ENCODE data around the gene KMT2B.

DNA sequence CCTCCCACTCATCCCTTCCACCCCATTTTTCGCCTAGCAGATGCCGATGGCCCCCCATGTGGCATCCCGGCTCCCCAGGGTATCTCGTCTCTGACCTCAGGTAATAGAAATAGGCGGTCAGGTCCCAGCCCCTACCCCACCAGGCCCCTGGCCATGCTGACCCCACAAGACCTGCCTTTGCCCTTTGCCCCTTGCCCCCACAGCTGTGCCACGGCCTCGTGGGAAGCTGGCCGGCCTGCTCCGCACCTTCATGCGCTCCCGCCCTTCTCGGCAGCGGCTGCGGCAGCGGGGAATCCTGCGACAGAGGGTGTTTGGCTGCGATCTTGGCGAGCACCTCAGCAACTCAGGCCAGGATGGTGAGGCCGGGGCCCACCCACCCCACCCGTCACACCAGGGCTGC lies 62.9 kb downstream of the KMT2B start:
- TF ChIP-seq, protein P1, sequence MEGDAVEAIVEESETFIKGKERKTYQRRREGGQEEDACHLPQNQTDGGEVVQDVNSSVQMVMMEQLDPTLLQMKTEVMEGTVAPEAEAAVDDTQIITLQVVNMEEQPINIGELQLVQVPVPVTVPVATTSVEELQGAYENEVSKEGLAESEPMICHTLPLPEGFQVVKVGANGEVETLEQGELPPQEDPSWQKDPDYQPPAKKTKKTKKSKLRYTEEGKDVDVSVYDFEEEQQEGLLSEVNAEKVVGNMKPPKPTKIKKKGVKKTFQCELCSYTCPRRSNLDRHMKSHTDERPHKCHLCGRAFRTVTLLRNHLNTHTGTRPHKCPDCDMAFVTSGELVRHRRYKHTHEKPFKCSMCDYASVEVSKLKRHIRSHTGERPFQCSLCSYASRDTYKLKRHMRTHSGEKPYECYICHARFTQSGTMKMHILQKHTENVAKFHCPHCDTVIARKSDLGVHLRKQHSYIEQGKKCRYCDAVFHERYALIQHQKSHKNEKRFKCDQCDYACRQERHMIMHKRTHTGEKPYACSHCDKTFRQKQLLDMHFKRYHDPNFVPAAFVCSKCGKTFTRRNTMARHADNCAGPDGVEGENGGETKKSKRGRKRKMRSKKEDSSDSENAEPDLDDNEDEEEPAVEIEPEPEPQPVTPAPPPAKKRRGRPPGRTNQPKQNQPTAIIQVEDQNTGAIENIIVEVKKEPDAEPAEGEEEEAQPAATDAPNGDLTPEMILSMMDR (IDR thresholded peaks at IDR 0.05): no peak
- TF ChIP-seq POLR2A (IDR thresholded peaks at IDR 0.05): no peak
